ENCODE results near the gene CLEC7A. TPM values are rescaled to one million over a fixed set of nuclear protein-coding genes. Genes with fewer than 3 reads are reported as not detected.
A peak's percentile ranks its signal among the peaks of the same experiment; 100 is the strongest.

CLEC7A gene
- total RNA-seq, 2 experiments from 2014 or later: 2.5 to 3.7 TPM

- TF ChIP-seq CTCF (IDR thresholded peaks at IDR 0.05): no peak
- H3K4me3 ChIP-seq (ENCODE audit: low read length): no peak overlapping the region
- H3K9me3 ChIP-seq (ENCODE audit: control insufficient read depth in 1 of 2, insufficient read depth in 1 of 2, low read length in 2 of 2): no peaks in the 10 kb centered on the region
- Mint-ChIP-seq H3K4me3 (no peak overlapping the region), H3K9me3 (no peaks in the 10 kb centered on the region), H3K27me3 (peaks cover 30% of the 10 kb centered on the region), H3K36me3 (ENCODE audit: low read depth) (no peaks in the 10 kb centered on the region), H3K4me1 (ENCODE audit: low read depth) (no peaks in the 10 kb centered on the region), H3K27ac (no peak overlapping the region)
- no peaks in the 10 kb centered on the region for H3K4me1 ChIP-seq (ENCODE audit: insufficient read depth, low read length)
- H3K27me3 ChIP-seq (ENCODE audit: control insufficient read depth in 1 of 2, insufficient read depth in 2 of 2, low read length in 2 of 2): peaks cover 5 to 8% of the 10 kb centered on the region in 2 experiments
- no peak overlapping the region for H3K27ac ChIP-seq (ENCODE audit: low read depth in 1 of 2, low read length in 2 of 2)
- ATAC-seq (ENCODE audit: poor library complexity): no peak
- intact Hi-C loops (cut with DNase I, micrococcal nuclease): no loop called here
- ChIA-PET POLR2A (no interaction called here), CTCF (interaction anchor here (2.0 kb wide), 1 partner anchor 23 kb away, joined by 8 read pairs; no protein-coding TSS in a partner anchor)
- no peak for DNase-seq
- no peaks in the 10 kb centered on the region for H3K36me3 ChIP-seq (ENCODE audit: insufficient read depth, low read length)
Observed at GRCh38 chr12:10175846-10176636, 46.0 kb upstream of the CLEC7A start.

DNA sequence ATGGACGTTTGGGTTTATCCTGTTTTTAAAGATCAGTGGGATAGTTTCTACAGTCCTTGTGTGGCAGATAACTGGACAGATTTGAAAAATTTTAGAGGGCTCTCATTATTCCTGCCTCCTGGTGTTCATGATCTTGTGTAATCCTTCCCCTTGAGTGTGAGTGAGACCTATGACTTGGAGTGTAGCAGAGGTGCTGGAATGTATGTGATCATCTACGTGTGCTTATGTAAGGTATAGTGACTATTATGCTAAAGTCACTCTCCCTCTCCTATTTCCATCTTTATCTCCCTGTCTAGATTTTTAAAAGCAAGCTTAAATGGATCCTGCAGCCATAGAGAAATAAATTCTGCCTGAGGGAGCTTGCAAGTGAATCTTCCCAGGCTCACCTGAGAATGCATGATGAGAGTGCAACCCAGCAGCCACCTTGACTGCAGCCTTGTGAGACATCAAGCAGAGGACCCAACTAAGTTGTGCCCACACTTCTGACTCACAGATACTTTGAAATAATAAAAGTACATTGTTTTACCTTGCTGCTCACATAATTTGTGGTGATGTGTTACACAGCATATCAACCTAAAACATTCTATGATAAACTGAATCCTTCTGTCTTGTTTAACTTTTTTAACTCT, 45.1 kb upstream of the CLEC7A start:
- no peaks in the 10 kb centered on the region for H3K9me3 Mint-ChIP-seq
- no peaks in the 10 kb centered on the region for H3K36me3 Mint-ChIP-seq (ENCODE audit: low read depth)
- TF ChIP-seq CTCF (IDR thresholded peaks at IDR 0.05): no peak
- Histone ChIP-seq H3K4me1 (ENCODE audit: insufficient read depth, low read length) (no peaks in the 10 kb centered on the region), H3K4me3 (ENCODE audit: low read length) (no peak overlapping the region), H3K36me3 (ENCODE audit: insufficient read depth, low read length) (no peaks in the 10 kb centered on the region), H3K27me3 (ENCODE audit: control insufficient read depth in 1 of 2, insufficient read depth in 2 of 2, low read length in 2 of 2) (peaks cover 5 to 8% of the 10 kb centered on the region in 2 experiments), H3K27ac (ENCODE audit: low read depth in 1 of 2, low read length in 2 of 2) (no peak overlapping the region), H3K9me3 (ENCODE audit: control insufficient read depth in 1 of 2, insufficient read depth in 1 of 2, low read length in 2 of 2) (no peaks in the 10 kb centered on the region)
- ChIA-PET POLR2A (no interaction called here), CTCF (no interaction called here)
- H3K27me3 Mint-ChIP-seq: peaks cover 30% of the 10 kb centered on the region
- intact Hi-C loops (cut with DNase I, micrococcal nuclease): no loop called here
- H3K4me3 Mint-ChIP-seq: no peak overlapping the region
- DNase-seq (no peak), ATAC-seq (ENCODE audit: poor library complexity) (no peak)
- no peaks in the 10 kb centered on the region for H3K4me1 Mint-ChIP-seq (ENCODE audit: low read depth)
- H3K27ac Mint-ChIP-seq: no peak overlapping the region

DNA sequence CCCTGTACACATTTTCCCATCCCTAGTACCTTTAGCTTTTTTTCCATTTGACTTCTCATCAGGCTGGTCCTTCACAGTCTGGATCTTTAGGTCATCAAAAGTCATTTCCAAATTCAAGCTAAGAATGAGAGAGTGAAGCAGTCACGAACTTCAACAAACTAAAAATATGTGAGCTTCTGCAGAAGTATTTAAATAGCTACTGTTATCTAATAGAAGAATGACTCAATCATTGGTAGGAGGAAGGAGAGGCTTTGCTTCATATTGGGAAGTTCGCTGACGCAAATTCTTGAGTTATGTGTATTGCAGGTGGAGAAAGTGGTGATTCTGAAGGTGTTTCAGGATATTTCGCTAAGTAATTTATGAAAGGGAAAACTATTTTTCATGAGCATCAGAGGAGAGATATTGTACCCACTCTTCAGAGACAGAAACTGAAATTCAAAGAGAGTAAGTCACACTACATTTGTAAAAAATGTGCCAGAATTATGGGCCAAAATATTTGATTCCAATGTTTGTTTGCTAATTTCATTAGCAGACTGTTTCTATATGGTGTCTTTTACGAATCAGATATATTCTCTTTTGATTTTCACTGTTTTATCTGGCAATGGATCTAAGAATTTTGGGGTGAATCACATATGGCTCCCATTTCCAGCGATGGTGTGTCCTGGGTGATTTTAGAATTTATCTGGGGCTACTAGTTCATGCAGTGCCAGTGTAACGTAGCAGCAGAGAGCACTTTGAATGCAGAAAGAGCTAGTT, 42.2 kb upstream of the CLEC7A start, which contains the start of gene OLR1:
OLR1 (minus strand) TSS at position 160 of the 756 bp plus-strand sequence; CDS start at position 105, 55 bp downstream.
- Histone ChIP-seq H3K36me3 (ENCODE audit: insufficient read depth, low read length) (no peaks in the 10 kb centered on the region), H3K27ac (ENCODE audit: low read depth in 1 of 2, low read length in 2 of 2) (no peak within 1 kb of the TSS), H3K4me3 (ENCODE audit: low read length) (no peak within 1 kb of the TSS), H3K27me3 (ENCODE audit: control insufficient read depth in 1 of 2, insufficient read depth in 2 of 2, low read length in 2 of 2) (peaks cover 3 to 8% of the 10 kb centered on the region in 2 experiments), H3K9me3 (ENCODE audit: control insufficient read depth in 1 of 2, insufficient read depth in 1 of 2, low read length in 2 of 2) (no peaks in the 10 kb centered on the region), H3K4me1 (ENCODE audit: insufficient read depth, low read length) (no peaks in the 10 kb centered on the region)
- CTCF ChIA-PET: no interaction called here
- Mint-ChIP-seq H3K4me1 (ENCODE audit: low read depth) (no peaks in the 10 kb centered on the region), H3K27ac (no peak within 1 kb of the TSS), H3K4me3 (no peak within 1 kb of the TSS), H3K36me3 (ENCODE audit: low read depth) (no peaks in the 10 kb centered on the region), H3K27me3 (peaks cover 21% of the 10 kb centered on the region), H3K9me3 (no peaks in the 10 kb centered on the region)
- no peak for ATAC-seq (ENCODE audit: poor library complexity)
- TF ChIP-seq CTCF (IDR thresholded peaks at IDR 0.05): no peak
- DNase-seq: peak in 2 of 14 experiments; percentile 40 to 45
- intact Hi-C loops (cut with DNase I, micrococcal nuclease): no loop called here
- POLR2A ChIA-PET: no interaction called here

Data from CD4-positive, alpha-beta T cell (primary cell).